HL-60/S4 (cell line): ENCODE results near the gene ELL2.

ENCODE experiments used
- in situ Hi-C: fragments of 300-500 bp; cut with MboI; formaldehyde crosslinking; loops from 2 replicates; pipeline ENCODE4 v1.14.3; 2022; ENCODE audit warnings: low sequenced_read_pairs

The ELL2 gene

GRCh38 chr5:95983509-95983908 is 21.9 kb upstream of the ELL2 start:
- in situ Hi-C loops, result no loop called here

DNA sequence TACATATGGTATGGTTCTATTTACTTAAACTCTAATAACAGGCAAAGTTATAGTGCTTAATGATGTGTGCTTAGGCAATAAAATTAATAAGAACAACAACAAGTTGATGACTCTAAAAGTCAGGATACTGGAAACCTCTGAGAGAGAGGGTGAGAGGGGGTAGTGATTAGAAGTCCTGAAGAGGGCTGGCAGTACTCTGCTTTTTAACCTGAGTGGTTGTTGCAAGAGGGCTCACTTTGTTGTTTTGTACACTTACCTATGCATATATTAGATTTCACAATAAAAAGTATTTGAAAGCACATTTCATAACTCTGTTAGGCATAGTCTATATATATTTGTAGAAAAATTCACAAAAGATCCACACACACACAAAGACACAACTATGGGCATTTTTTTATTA is 21.4 kb upstream of the ELL2 start:
- in situ Hi-C loops, result no loop called here

- in situ Hi-C loops, result no loop called here
Measured at GRCh38 chr5:95976606-95977005, 15.0 kb upstream of the ELL2 start.

GRCh38 chr5:95975703-95976102 is 14.1 kb upstream of the ELL2 start:
- in situ Hi-C loops, result no loop called here

GRCh38 chr5:95973793-95974325 is 12.2 kb upstream of the ELL2 start:
- in situ Hi-C loops, result no loop called here

- in situ Hi-C loops, result no loop called here
Measured at GRCh38 chr5:95972196-95972595, 10.5 kb upstream of the ELL2 start.

- in situ Hi-C loops, result no loop called here
Measured at GRCh38 chr5:95970359-95970704, 8.7 kb upstream of the ELL2 start.

DNA sequence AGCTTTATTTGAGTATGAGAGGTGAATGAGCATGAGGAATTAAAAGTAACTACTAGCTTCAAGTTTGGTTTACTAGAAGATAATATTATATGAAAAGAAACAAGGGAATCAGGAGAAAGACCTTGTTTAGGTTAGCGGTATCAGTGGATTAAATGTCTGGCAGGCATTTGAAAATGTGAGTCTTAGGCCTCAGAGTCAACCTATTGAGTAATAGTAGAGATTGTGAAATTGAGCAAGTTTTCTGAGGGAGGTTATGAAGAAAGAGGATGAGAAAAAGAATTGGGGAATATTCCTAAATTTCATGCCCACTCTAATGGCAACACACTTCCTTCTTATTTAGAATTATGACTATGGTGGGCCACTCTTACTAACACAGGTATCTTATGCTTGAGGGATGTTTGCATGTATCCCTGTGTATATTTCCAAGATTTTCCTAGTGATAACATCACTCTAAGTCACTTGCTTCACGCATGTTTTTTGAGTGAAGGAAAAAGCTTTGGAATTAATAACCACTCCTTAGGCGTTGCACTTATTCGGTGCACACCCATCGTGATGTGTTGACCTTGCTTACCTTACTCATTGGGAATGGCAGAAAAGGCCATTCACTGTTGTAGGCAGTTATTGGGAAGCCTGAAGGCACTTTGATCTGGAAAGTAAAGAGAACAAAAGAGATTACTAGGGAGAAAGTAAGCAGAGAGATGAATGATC is 8.2 kb upstream of the ELL2 start:
- in situ Hi-C loops, result no loop called here

DNA sequence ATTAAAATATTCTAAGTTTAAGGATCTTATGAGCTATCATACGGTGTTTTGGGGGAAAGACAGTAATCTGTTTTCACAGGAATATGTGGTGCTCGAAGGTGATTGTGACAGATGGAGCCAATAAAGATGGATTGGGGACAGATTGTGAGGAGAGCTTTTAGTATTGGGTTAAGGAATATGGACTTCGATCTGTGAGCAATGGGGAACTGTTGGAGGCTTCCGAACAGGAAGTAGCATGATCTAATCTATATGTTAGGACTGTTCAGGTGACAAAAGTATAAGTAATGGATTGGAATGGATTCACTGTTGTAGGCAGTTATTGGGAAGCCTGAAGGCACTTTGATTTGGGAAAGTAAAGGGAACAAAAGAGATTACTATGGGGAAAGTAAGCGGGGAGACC is 7.4 kb upstream of the ELL2 start:
- in situ Hi-C loops, result no loop called here

DNA sequence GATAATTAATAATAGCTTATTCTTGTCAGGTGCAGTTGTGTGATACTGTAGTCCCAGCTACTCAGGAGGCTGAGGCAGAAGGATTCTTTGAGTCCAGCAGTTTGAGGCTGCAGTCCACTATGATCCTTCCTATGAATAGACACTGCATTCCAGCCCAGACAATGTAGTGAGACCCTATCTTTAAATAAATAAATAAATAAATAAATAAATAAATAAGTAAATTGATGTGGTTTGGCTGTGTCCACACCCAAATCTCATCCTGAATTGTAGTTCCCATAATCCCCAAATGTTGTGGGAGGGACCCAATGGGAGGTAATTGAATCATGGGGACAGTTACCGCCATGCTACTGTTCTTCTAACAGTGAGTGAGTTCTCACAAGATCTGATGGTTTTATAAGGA is 5.6 kb upstream of the ELL2 start:
- in situ Hi-C loops, result no loop called here

- in situ Hi-C loops, result no loop called here
Measured at GRCh38 chr5:95966005-95966404, 4.4 kb upstream of the ELL2 start.

GRCh38 chr5:95963650-95964410 is 2.2 kb upstream of the ELL2 start:
- in situ Hi-C loops, result no loop called here

DNA sequence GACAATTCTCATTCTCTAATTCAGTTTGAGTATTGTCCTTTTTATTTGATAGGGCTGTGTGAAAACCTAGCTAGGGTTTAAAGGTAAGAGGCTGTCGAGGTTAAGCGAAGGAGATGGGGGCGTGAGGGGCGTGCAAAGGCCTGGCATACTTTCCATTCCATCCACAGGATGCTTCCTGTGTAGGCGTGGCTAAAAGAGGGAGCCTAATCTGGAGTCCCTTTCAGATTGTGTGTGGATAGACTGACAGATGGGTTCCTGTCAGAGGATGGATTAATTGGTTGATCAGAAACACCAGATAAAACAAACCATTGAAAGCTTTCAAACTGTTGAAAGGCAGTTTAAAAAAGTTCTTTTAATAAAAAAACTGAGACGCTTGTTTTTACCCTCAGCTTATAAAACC is 1.1 kb upstream of the ELL2 start:
- in situ Hi-C loops, result no loop called here

DNA sequence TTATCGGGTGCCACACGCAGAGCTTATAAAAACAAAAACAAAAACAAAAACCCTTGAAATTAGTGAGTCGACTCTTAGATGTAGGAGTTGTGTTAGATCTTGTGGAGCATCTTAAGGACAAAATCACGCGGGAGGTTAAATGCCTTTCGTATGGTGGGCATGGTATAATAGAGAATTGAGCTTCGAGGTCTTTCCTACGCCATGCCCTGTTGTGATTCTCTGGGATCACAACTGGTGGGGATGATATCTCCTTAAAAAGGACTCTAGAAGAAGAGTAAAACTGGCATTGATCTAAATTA is 773 bp upstream of the ELL2 start:
- in situ Hi-C loops, result no loop called here

DNA sequence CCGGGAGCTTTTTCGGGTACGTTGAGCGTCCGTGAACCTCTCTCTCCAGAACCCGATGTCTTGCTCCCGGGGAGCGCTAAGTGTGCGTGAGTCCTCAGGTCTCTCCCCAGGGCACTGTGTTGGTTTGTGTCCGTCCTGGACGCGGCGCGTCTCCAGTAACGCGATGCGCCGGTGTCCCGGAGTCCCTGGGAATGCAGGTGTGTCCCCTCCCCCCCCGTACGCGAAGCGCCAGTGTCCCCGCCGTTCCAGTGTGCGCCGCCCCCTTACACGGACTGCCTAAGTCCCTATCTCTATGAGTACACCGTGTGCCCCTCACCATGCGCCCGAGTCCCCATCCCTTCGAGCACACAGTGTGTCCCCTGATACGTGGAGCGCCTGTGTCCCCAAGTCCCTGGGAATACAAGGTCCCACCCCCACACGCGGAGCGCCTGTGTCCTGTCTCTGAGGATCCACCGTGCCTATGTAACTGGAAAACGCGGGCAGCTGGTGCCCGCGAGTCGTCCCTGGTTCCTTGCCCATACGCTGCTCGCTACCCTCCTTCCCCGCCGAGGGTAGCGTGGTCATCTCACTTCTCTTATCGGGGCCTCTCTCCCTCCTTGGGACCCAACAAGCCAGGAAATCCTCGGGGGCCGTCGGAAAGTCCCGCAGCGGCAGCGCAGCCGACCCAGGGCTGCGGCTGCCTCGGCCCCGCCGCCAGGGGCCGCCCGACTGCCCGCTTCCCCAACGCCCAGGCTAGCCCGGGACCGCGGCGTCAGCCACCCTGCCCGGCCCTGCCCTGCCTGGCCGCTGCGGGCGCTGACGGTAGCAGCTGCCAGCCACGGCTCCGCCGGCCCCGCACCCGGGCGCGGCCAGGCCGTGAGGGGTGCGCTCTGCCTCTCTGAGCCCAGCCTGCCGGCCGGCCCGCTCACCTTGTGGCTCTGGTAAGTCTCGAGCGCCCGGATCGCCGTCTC is 709 bp downstream of the ELL2 start:
- in situ Hi-C loops, result no loop called here

- in situ Hi-C loops, result no loop called here
Measured at GRCh38 chr5:95959888-95960666, 1.6 kb downstream of the ELL2 start.

DNA sequence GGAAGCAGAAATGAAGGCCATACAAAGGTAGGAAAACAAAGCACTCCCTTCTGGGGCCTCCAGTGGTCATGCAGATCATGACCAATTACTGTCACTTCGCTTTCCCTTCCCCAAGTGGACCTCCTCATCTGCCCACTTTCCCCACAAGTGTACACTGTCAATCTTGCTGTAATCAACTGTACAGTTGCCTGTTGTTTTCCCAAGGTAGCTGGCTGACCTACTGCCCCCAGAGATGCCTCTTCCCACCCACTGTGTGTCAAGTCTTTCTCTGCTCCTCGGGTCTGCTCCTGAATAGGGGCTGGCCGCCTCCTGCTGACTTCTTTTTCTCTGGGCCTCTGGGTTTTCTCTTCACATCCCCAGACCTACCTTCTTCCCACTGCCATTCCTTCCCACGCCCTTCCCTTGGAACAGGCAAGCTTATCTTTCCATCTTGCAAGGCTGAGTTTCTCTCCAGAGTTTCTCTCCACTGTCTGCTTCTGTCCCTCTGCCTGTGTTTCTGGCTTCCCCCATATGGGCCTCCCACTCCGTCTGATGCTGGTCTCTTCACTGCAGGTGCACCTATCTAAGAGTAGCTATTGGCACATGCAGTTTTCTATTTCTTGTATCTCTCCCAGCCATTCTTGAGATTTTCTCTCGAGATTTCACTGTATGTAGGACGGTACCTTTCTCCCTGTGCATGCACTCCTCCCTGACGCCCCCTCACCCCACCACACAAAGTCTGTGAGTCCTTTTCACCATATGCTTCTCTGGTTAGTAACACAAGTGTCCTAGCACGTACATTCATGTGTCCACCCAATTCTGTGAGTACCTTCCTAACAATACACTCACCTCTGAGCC is 2.4 kb downstream of the ELL2 start:
- in situ Hi-C loops, result no loop called here

GRCh38 chr5:95958310-95959014 is 3.2 kb downstream of the ELL2 start:
- in situ Hi-C loops, result no loop called here

- in situ Hi-C loops, result no loop called here
Measured at GRCh38 chr5:95957561-95958203, 4.0 kb downstream of the ELL2 start.
